Measurements from ENCODE around the gene LUZP4.

Gene LUZP4

GRCh38 chrX:115284877-115285276 is 4.6 kb upstream of the LUZP4 start:
- Histone ChIP-seq H3K36me3 (no peaks in the 10 kb centered on the region), H3K27me3 (ENCODE audit: insufficient read depth, low read depth, severe bottlenecking) (peaks cover 14% of the 10 kb centered on the region), H3K9me3 (ENCODE audit: severe bottlenecking) (no peaks in the 10 kb centered on the region), H3K27ac (no peak overlapping the region), H3K4me3 (ENCODE audit: low read depth, low read length) (no peak overlapping the region)
- DNase-seq: no peak
- no peak for TF ChIP-seq CTCF (IDR thresholded peaks at IDR 0.05; ENCODE audit: low read depth, low read length)

GRCh38 chrX:115297189-115297588 is 7.7 kb downstream of the LUZP4 start:
- DNase-seq: no peak
- Histone ChIP-seq H3K4me3 (ENCODE audit: low read depth, low read length) (no peak overlapping the region), H3K27me3 (ENCODE audit: insufficient read depth, low read depth, severe bottlenecking) (peaks cover 18% of the 10 kb centered on the region), H3K27ac (no peak overlapping the region), H3K36me3 (no peaks in the 10 kb centered on the region), H3K9me3 (ENCODE audit: severe bottlenecking) (no peaks in the 10 kb centered on the region)
- TF ChIP-seq CTCF (IDR thresholded peaks at IDR 0.05; ENCODE audit: low read depth, low read length): no peak

- DNase-seq: no peak
- Histone ChIP-seq H3K4me3 (ENCODE audit: low read depth, low read length) (no peak overlapping the region), H3K36me3 (no peaks in the 10 kb centered on the region), H3K27me3 (ENCODE audit: insufficient read depth, low read depth, severe bottlenecking) (peaks cover 8% of the 10 kb centered on the region), H3K9me3 (ENCODE audit: severe bottlenecking) (no peaks in the 10 kb centered on the region), H3K27ac (no peak overlapping the region)
- TF ChIP-seq CTCF (IDR thresholded peaks at IDR 0.05; ENCODE audit: low read depth, low read length): no peak
Observed at GRCh38 chrX:115311139-115311538, 21.6 kb downstream of the LUZP4 start.

- H3K36me3 ChIP-seq: no peaks in the 10 kb centered on the region
- no peak for TF ChIP-seq CTCF (IDR thresholded peaks at IDR 0.05; ENCODE audit: low read depth, low read length)
- no peak overlapping the region for H3K4me3 ChIP-seq (ENCODE audit: low read depth, low read length)
- H3K9me3 ChIP-seq (ENCODE audit: severe bottlenecking): no peaks in the 10 kb centered on the region
- no peak for DNase-seq
- H3K27ac ChIP-seq: no peak overlapping the region
- peaks cover 8% of the 10 kb centered on the region for H3K27me3 ChIP-seq (ENCODE audit: insufficient read depth, low read depth, severe bottlenecking)
Observed at GRCh38 chrX:115311601-115312001, 22.1 kb downstream of the LUZP4 start.

- Histone ChIP-seq H3K9me3 (ENCODE audit: severe bottlenecking) (no peaks in the 10 kb centered on the region), H3K27ac (no peak overlapping the region), H3K4me3 (ENCODE audit: low read depth, low read length) (no peak overlapping the region), H3K36me3 (no peaks in the 10 kb centered on the region), H3K27me3 (ENCODE audit: insufficient read depth, low read depth, severe bottlenecking) (peaks cover 14% of the 10 kb centered on the region)
- no peak for DNase-seq
- TF ChIP-seq CTCF (IDR thresholded peaks at IDR 0.05; ENCODE audit: low read depth, low read length): no peak
Observed at GRCh38 chrX:115318139-115318538, 28.6 kb downstream of the LUZP4 start.

- H3K9me3 ChIP-seq (ENCODE audit: severe bottlenecking): no peaks in the 10 kb centered on the region
- DNase-seq: no peak
- no peak overlapping the region for H3K27ac ChIP-seq
- H3K4me3 ChIP-seq (ENCODE audit: low read depth, low read length): no peak overlapping the region
- peaks cover 13% of the 10 kb centered on the region for H3K27me3 ChIP-seq (ENCODE audit: insufficient read depth, low read depth, severe bottlenecking)
- H3K36me3 ChIP-seq: no peaks in the 10 kb centered on the region
- TF ChIP-seq CTCF (IDR thresholded peaks at IDR 0.05; ENCODE audit: low read depth, low read length): no peak
Observed at GRCh38 chrX:115322375-115322774, 32.9 kb downstream of the LUZP4 start.

Data from WERI-Rb-1 (cell line).